ENCODE results near the gene DRD4.
A peak's percentile ranks its signal among the peaks of the same experiment; 100 is the strongest.

DRD4 gene

DNA sequence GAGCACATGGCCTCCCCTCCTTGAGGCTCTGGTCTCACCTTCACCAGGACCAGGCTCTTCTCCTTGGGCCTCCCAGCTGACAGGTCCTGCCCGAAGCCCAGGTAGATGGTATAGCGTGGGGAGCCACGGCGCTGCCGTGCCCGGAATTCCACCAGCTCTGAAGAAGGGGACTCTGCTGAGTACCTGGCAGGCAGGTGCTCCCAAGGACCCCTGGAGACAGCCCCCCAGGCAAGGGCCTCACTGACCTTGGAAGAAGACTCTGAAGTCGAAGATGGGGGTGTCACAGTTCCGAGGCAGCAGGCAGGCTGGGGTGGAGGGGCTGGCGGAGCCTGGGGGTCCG is 24.1 kb upstream of the DRD4 start:
- H3K27ac ChIP-seq, result no peak overlapping the region
- H3K9ac ChIP-seq (ENCODE audit: insufficient read length), result no peak overlapping the region
- peaks cover 40% of the 10 kb centered on the region; the same call in 1 of the 2 replicates for H3K36me3 ChIP-seq (ENCODE audit: insufficient read depth, low read length)
- no peak for TF ChIP-seq FOXP2 (optimal IDR thresholded peaks at IDR 0.05; ENCODE audit: control extremely low read depth, extremely low read length, insufficient read depth)
- TF ChIP-seq POLR2AphosphoS5 (IDR thresholded peaks at IDR 0.05; ENCODE audit: borderline replicate concordance, low read depth, low read length), result no peak
- TF ChIP-seq EZH2 (IDR thresholded peaks at IDR 0.05), result no peak
- no peak overlapping the region for H3K4me3 ChIP-seq
- no peaks in the 10 kb centered on the region for H3K9me3 ChIP-seq (ENCODE audit: low read depth, low read length)
- DNase-seq (ENCODE audit: low read depth, low spot score), result no peak

DNA sequence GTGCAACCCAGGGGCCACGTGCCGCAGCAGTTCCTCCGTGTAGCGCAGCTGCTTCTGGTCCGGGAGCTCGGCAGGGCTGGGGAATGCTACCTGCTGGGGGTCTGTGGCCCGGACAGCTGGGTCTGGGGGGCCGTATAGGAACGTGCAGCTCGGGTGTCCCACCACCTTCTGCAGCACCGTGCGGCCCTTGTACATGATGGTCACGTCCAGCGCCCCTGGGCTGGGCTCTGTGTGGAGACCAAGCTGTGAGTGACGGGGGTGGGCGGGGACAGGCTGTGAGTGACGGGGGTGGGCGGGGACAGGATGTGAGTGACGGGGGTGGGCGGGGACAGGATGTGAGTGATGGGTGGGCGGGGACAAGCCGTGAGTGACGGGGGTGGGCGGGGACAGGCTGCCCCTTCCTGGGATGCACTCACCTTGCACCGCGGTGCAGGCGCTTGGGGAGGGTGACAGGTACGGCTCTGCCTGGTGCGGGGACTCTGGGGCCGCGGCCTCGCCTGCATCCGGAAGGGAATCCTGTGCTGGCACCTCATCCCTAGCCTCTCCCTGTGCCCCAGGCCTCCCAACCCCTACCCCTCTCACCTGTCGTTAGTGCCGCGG is 23.6 kb upstream of the DRD4 start:
- Histone ChIP-seq H3K9me3 (ENCODE audit: low read depth, low read length) (no peaks in the 10 kb centered on the region), H3K27ac (no peak overlapping the region), H3K4me3 (no peak overlapping the region), H3K36me3 (ENCODE audit: insufficient read depth, low read length) (peaks cover 35% of the 10 kb centered on the region; the same call in 1 of the 2 replicates), H3K9ac (ENCODE audit: insufficient read length) (no peak overlapping the region)
- no peak for TF ChIP-seq POLR2AphosphoS5 (IDR thresholded peaks at IDR 0.05; ENCODE audit: borderline replicate concordance, low read depth, low read length)
- no peak for TF ChIP-seq EZH2 (IDR thresholded peaks at IDR 0.05)
- no peak for TF ChIP-seq FOXP2 (optimal IDR thresholded peaks at IDR 0.05; ENCODE audit: control extremely low read depth, extremely low read length, insufficient read depth)
- DNase-seq (ENCODE audit: low read depth, low spot score), result no peak

DNA sequence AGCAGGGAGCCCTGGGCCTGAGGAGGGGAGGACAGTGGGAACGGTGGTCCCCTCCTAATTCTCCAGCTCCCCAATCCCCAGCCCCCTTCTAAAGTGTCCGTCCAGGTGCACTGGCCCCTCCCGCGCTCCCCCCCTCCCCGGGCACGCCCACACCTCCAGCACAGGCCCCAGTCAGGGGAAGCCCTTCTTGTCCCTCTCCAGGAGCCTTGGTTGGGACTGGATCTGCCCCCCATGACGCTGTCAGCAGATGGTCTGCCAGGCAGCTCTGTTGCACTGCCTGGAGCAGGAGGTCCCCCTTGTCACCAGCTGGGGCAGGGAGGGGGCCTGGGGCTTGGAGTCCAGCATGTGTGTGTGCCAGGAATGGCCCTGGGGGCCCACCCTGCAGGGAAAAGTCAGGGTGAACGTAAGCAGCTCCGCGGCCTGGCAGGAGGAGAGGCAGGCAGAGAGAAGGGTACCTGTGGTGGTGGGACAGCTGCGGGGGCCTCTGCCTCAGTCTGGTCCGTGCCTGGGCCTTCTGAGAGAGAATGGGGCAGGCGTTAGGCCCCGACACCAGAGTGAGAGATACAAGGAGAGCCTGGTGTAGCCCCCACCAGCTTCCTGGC is 22.9 kb upstream of the DRD4 start:
- peaks cover 28% of the 10 kb centered on the region; the same call in 1 of the 2 replicates for H3K36me3 ChIP-seq (ENCODE audit: insufficient read depth, low read length)
- no peak overlapping the region for H3K27ac ChIP-seq
- H3K9me3 ChIP-seq (ENCODE audit: low read depth, low read length), result no peaks in the 10 kb centered on the region
- no peak overlapping the region for H3K4me3 ChIP-seq
- TF ChIP-seq EZH2 (IDR thresholded peaks at IDR 0.05) (no peak), FOXP2 (optimal IDR thresholded peaks at IDR 0.05; ENCODE audit: control extremely low read depth, extremely low read length, insufficient read depth) (no peak), POLR2AphosphoS5 (IDR thresholded peaks at IDR 0.05; ENCODE audit: borderline replicate concordance, low read depth, low read length) (no peak)
- no peak overlapping the region for H3K9ac ChIP-seq (ENCODE audit: insufficient read length)
- DNase-seq (ENCODE audit: low read depth, low spot score), result no peak

DNA sequence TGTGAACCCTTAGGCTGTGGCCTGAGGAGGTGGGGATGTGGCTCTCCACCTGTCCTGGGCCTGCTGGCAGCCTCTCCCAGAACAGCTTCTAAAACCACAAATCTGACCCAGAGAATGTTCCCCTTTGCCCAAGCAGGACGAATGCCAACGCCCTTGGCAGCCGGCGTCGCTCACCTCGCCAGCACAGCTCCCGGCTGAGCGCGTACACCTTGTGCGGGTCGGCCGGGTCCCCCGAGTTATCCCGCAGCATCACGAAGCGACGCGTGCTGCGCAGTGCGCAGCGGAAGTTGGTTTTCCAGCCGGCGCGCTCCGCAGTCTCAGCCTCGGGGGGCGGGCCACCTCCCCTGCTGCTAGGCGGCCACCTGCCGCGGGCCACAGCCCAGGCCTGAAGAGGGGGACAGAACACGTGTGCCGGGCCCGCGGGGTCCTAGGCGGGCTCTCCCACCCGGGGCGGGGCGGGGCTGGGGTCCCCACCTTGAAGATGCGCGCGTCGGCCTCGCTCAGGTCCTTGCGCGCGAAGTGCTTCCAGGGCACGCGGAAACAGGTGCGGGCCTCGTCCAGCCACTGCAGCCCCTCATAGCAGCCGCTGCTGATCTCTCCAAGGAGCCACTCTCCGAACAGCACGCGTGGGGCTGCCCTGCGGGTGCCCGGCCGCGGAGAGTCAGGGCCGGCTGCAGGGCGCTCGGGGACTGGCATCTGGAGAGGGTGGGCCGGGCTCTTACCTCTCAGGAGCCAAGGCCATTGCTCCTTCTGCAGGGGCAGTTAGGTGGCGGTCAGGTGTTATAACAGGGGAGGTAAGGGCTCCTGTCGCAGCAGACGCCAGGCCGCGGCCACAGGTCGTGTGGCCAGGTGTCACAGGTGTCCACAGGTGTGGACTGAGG is 22.2 kb upstream of the DRD4 start:
- Histone ChIP-seq H3K4me3 (peak overlapping the region; percentile 79), H3K27ac (no peak overlapping the region), H3K36me3 (ENCODE audit: insufficient read depth, low read length) (peaks cover 22% of the 10 kb centered on the region; the same call in 1 of the 2 replicates), H3K9ac (ENCODE audit: insufficient read length) (peak overlapping the region; percentile 65), H3K9me3 (ENCODE audit: low read depth, low read length) (no peaks in the 10 kb centered on the region)
- TF ChIP-seq POLR2AphosphoS5 (IDR thresholded peaks at IDR 0.05; ENCODE audit: borderline replicate concordance, low read depth, low read length) (no peak), EZH2 (IDR thresholded peaks at IDR 0.05) (no peak), FOXP2 (optimal IDR thresholded peaks at IDR 0.05; ENCODE audit: control extremely low read depth, extremely low read length, insufficient read depth) (no peak)
- no peak for DNase-seq (ENCODE audit: low read depth, low spot score)

DNA sequence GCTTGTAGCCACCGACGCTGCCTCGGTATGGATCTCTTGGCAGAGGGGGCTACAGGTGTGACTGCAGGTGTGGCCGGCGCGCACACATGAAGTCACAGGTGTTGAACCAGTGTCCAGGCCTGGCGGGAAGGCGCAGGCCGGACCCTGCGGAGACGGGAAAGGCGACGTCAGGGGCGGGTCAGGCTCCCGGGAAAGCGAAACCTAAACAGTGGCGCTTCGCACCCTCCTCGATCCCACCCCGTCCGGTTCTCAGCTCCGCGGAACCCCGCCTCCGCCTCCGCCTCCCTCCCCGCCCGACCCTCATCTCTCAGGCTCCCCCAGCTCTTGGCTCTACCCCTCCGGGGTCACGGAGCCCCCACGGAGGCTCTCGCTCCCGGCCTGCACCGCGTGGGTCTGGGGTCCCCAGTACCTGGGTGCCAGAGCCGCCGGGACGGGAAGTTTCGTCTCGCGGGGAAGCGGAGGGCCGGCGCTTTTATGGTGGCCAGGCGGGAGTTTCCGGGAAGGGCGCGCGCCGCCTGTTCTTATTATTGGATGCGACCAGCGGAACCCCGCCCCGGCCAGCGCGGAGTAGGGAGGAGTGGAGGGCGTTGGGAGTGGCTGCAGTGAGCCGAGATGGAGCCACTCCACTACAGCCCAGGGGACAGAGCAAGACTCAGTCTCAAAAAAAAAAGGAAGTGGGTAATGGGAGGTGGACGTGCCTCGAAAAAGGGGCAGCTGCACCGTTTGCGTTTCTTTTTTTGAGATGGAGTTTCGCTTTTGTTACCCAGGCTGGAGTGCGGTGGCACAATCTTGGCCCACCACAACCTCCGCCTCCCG is 21.4 kb upstream of the DRD4 start, which contains the start of gene IRF7:
Gene IRF7, minus strand, starts transcription at position 447 of the 816 bp plus-strand sequence. CDS start 586 bp downstream, outside the sequence.
- no peak for DNase-seq (ENCODE audit: low read depth, low spot score)
- H3K9ac ChIP-seq (ENCODE audit: insufficient read length), result peak within 1 kb of the TSS; percentile 65
- H3K4me3 ChIP-seq, result peak within 1 kb of the TSS; percentile 79
- no peak for TF ChIP-seq FOXP2 (optimal IDR thresholded peaks at IDR 0.05; ENCODE audit: control extremely low read depth, extremely low read length, insufficient read depth)
- peak; percentile 58; the same call in 1 of the 2 replicates for TF ChIP-seq POLR2AphosphoS5 (IDR thresholded peaks at IDR 0.05; ENCODE audit: borderline replicate concordance, low read depth, low read length)
- H3K36me3 ChIP-seq (ENCODE audit: insufficient read depth, low read length), result peaks cover 16% of the 10 kb centered on the region; the same call in 1 of the 2 replicates
- H3K27ac ChIP-seq, result peak within 1 kb of the TSS; percentile 31; the same call in 1 of the 2 replicates
- no peaks in the 10 kb centered on the region for H3K9me3 ChIP-seq (ENCODE audit: low read depth, low read length)

DNA sequence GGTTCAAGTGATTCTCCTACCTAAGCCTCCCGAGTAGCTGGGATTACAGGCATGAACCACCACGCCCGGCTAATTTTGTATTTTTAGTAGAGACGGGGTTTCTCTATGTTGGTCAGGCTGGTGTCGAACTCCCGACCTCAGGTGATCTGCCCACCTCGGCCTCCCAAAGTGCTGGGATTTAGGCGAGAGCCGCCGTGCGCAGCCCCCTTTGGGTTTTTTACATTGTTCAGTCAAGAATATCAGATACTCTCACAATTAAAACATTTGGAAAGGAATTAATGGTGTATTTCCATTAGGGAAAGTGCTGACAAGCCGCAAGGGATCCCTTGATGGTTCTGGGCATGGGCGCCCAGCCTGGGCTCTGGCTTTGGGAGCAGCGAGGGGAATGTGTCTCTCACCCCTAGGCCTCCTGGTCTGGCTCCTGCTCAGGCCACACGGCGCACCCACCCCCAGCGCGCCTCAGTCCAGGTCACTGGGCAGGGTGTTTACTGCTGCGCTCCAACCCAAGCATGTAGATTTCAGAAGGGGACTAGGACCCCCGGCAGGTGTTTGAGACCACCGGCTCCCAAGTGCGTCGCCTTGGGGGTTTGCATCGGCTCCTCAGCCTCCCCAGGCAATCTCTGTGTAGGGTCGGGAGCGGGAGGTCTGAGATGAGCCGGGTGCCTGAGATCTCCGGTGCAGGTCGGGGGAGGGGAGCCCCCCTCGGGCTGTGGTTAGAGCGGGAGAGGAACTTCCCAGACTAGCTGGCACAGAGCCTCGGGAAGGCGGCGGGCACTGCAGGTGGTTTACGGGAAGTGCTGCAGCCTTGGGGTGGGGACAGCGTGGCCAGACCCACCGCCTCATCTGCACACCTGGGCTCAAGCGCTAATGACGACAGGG is 20.5 kb upstream of the DRD4 start:
- Histone ChIP-seq H3K9ac (ENCODE audit: insufficient read length) (no peak overlapping the region), H3K9me3 (ENCODE audit: low read depth, low read length) (no peaks in the 10 kb centered on the region), H3K27ac (no peak overlapping the region), H3K36me3 (ENCODE audit: insufficient read depth, low read length) (peaks cover 8% of the 10 kb centered on the region; the same call in 1 of the 2 replicates), H3K4me3 (no peak overlapping the region)
- TF ChIP-seq POLR2AphosphoS5 (IDR thresholded peaks at IDR 0.05; ENCODE audit: borderline replicate concordance, low read depth, low read length) (no peak), FOXP2 (optimal IDR thresholded peaks at IDR 0.05; ENCODE audit: control extremely low read depth, extremely low read length, insufficient read depth) (no peak), EZH2 (IDR thresholded peaks at IDR 0.05) (no peak)
- DNase-seq (ENCODE audit: low read depth, low spot score), result no peak
